ENCODE data around the gene TRIM40. TPM values are rescaled to one million over a fixed set of nuclear protein-coding genes. Genes with fewer than 3 reads are reported as not detected.

TRIM40 gene
- total RNA-seq, 8 experiments from 2014 or later, result 0.22 to 1.3 (median 0.50) TPM; not detected in 4

- no peak overlapping the region for H3K4me3 ChIP-seq
- in situ Hi-C loops (cut with MboI; ENCODE audit: low pct_unique_long_range_greater_than_20kb in 2 of 9, low sequenced_read_pairs in 9 of 9, unreplicated experiment in 9 of 9), result no loop called here
- no peak overlapping the region for H3K27ac ChIP-seq
- peak in 1 of 8 experiments; percentile 25 for ATAC-seq (replicated peaks in 6 of 8)
- H3K4me1 ChIP-seq (replicated peaks in 1 of 2), result no peaks in the 10 kb centered on the region
- 81 to 100% (median 93%) methylated on average over 4 to 13 of the region's 20 CpGs; no CpG with 5 or more reads in 4 of the 10 experiments for WGBS, 10 experiments
These were observed 50.0 kb downstream of the TRIM40 start for GRCh38 chr6:30185846-30186484.

GRCh38 chr6:30188541-30188940 lies 52.6 kb downstream of the TRIM40 start:
- 80 to 100% (median 93%) methylated on average over 1 to 5 of the region's 5 CpGs; no CpG with 5 or more reads in 4 of the 10 experiments for WGBS, 10 experiments

GRCh38 chr6:30192076-30192475 lies 56.1 kb downstream of the TRIM40 start:
- 65 to 100% (median 88%) methylated on average over 1 to 6 of the region's 7 CpGs; no CpG with 5 or more reads in 6 of the 10 experiments for WGBS, 10 experiments
- H3K4me1 ChIP-seq (replicated peaks in 1 of 2), result no peaks in the 10 kb centered on the region
- peak in 1 of 8 experiments; percentile 11 for ATAC-seq (replicated peaks in 6 of 8)
- H3K27ac ChIP-seq, result no peak overlapping the region
- H3K4me3 ChIP-seq, result no peak overlapping the region
- in situ Hi-C loops (cut with MboI; ENCODE audit: low pct_unique_long_range_greater_than_20kb in 2 of 9, low sequenced_read_pairs in 9 of 9, unreplicated experiment in 9 of 9), result no loop called here

More at GRCh38 chr6:30188541-30188940, 52.6 kb downstream of the TRIM40 start:
- in situ Hi-C loops (cut with MboI; ENCODE audit: low pct_unique_long_range_greater_than_20kb in 2 of 9, low sequenced_read_pairs in 9 of 9, unreplicated experiment in 9 of 9), result no loop called here
- ATAC-seq (replicated peaks in 6 of 8), result no peak
- Histone ChIP-seq H3K4me1 (replicated peaks in 1 of 2) (no peaks in the 10 kb centered on the region), H3K4me3 (no peak overlapping the region), H3K27ac (no peak overlapping the region)

GRCh38 chr6:30194797-30195690 lies 59.1 kb downstream of the TRIM40 start:
- Histone ChIP-seq H3K27ac (no peak overlapping the region), H3K4me3 (no peak overlapping the region), H3K4me1 (replicated peaks in 1 of 2) (no peaks in the 10 kb centered on the region)
- in situ Hi-C loops (cut with MboI; ENCODE audit: low pct_unique_long_range_greater_than_20kb in 2 of 9, low sequenced_read_pairs in 9 of 9, unreplicated experiment in 9 of 9), result no loop called here
- WGBS, 10 experiments, result 44 to 100% (median 78%) methylated on average over 1 to 7 of the region's 8 CpGs; no CpG with 5 or more reads in 1 of the 10 experiments
- ATAC-seq (replicated peaks in 6 of 8), result peak in 3 of 8 experiments; percentile 65 to 85 (median 68)

- Histone ChIP-seq H3K4me3 (no peak overlapping the region), H3K4me1 (replicated peaks in 1 of 2) (no peaks in the 10 kb centered on the region), H3K27ac (no peak overlapping the region)
- in situ Hi-C loops (cut with MboI; ENCODE audit: low pct_unique_long_range_greater_than_20kb in 2 of 9, low sequenced_read_pairs in 9 of 9, unreplicated experiment in 9 of 9), result no loop called here
- no peak for ATAC-seq (replicated peaks in 6 of 8)
- WGBS, 10 experiments, result no CpG with 5 or more reads among the region's 1 CpG
These were observed 60.0 kb downstream of the TRIM40 start for GRCh38 chr6:30195951-30196350.

GRCh38 chr6:30196376-30196775 lies 60.4 kb downstream of the TRIM40 start:
- Histone ChIP-seq H3K27ac (no peak overlapping the region), H3K4me1 (replicated peaks in 1 of 2) (no peaks in the 10 kb centered on the region), H3K4me3 (no peak overlapping the region)
- ATAC-seq (replicated peaks in 6 of 8), result no peak
- 100% methylated on average over 1 to 10 of the region's 12 CpGs; no CpG with 5 or more reads in 7 of the 10 experiments for WGBS, 10 experiments
- in situ Hi-C loops (cut with MboI; ENCODE audit: low pct_unique_long_range_greater_than_20kb in 2 of 9, low sequenced_read_pairs in 9 of 9, unreplicated experiment in 9 of 9), result no loop called here

Other genes starting within 250 kb of the TRIM40 start
- gene HLA-A, start 193.6 kb upstream of the TRIM40 start, total RNA-seq, result 1,000 to 10,000 TPM in 2 of 8 experiments, 100 to 1,000 TPM in 2, 10 to 100 TPM in 4; 19.7 to 1,879 (median 136) TPM
- 10 to 100 TPM; 33.3 to 62.4 (median 39.0) TPM for gene POLR1H, start 74.9 kb upstream of the TRIM40 start, total RNA-seq
- gene PPP1R11, start 68.9 kb upstream of the TRIM40 start, total RNA-seq, result 10 to 100 TPM; 29.5 to 75.8 (median 46.1) TPM
- gene RNF39, start 60.4 kb upstream of the TRIM40 start, total RNA-seq, result 1 to 10 TPM in 4 of 8 experiments, under 1 TPM in 4; 0.49 to 2.3 (median 1.1) TPM
- gene TRIM31, start 23.1 kb upstream of the TRIM40 start, total RNA-seq, result 10 to 100 TPM in 1 of 8 experiments, under 1 TPM in 4, not detected in 3; 0.25 to 15.1 (median 0.90) TPM
- gene TRIM10, start 25.1 kb downstream of the TRIM40 start, total RNA-seq, result 1 to 10 TPM in 1 of 8 experiments, under 1 TPM in 4, not detected in 3; 0.05 to 1.2 (median 0.17) TPM
- under 1 TPM in 3 of 8 experiments, not detected in 5; 0.14 to 0.77 (median 0.25) TPM for gene TRIM15, start 27.4 kb downstream of the TRIM40 start, total RNA-seq
- gene TRIM26, start 77.3 kb downstream of the TRIM40 start, total RNA-seq, result 10 to 100 TPM; 20.7 to 60.1 (median 28.7) TPM
- 10 to 100 TPM in 7 of 8 experiments, 1 to 10 TPM in 1; 8.9 to 15.4 (median 11.1) TPM for gene TRIM39, start 190.8 kb downstream of the TRIM40 start, total RNA-seq
- gene RPP21, start 209.0 kb downstream of the TRIM40 start, total RNA-seq, result 10 to 100 TPM; 38.0 to 88.1 (median 74.3) TPM